Endothelial cell of umbilical vein (primary cell): Measurements from ENCODE around the gene LDAF1. TPM values are rescaled to one million over a fixed set of nuclear protein-coding genes. Genes with fewer than 3 reads are reported as not detected.

Experiments used
- BruUV-seq: library from RNA; stranded (reverse); fragments of 400-500 nt; replicated peaks from 2 replicates; lab custom pipeline; 2021; lab: Mats Ljungman, UMichigan
- CTCF ChIA-PET: fragments of 300-600, 350-600 bp; sonication (Branson Sonifier 250); formaldehyde crosslinking; loops from one replicate; lab custom pipeline; 2021; ENCODE audit warnings: antibody characterized with exemption, inconsistent platforms; lab: Charles Lee
- POLR2A ChIA-PET: fragments of 300-600, 350-600 bp; sonication (Branson Sonifier 250); formaldehyde crosslinking; loops from one replicate; lab custom pipeline; 2021; ENCODE audit warnings: antibody characterized with exemption, inconsistent platforms; lab: Charles Lee
- DNase-seq: peaks from one replicate; pipeline ENCODE4 v3.0.0-alpha.2; 2011; ENCODE audit warnings: low read depth, low spot score
- FAIRE-seq: peaks from 2 replicates; lab custom pipeline; 2011; peaks lifted over from hg19 to GRCh38; lab: Jason Lieb, UNC
- H2AFZ ChIP-seq: 2 replicates; pipeline ENCODE4 v1.6.0; 2012; ENCODE audit warnings: low read depth, low read length, control low read depth, inconsistent platforms
- H3K27ac ChIP-seq: 2 replicates; pipeline ENCODE4 v1.5.1; 2011; ENCODE audit warnings: low read depth, mild to moderate bottlenecking, control low read depth, low read length, moderate library complexity; ENCODE audit not compliant: insufficient read depth
- H3K27me3 ChIP-seq, 2 experiments: 2 replicates each; pipeline versions ENCODE4 v1.6.0 to v1.6.1; 2011; ENCODE audit warnings: low read length in 2 of 2, mixed read lengths in 1 of 2; ENCODE audit not compliant: control insufficient read depth in 2 of 2, insufficient read depth in 2 of 2
- H3K36me3 ChIP-seq, 2 experiments: 2 replicates in 1 of 2; 3 replicates in 1 of 2; pipeline ENCODE4 v1.5.1; 2011; ENCODE audit warnings: low read length in 2 of 2, mild to moderate bottlenecking in 1 of 2, moderate library complexity in 1 of 2; ENCODE audit not compliant: control insufficient read depth in 2 of 2, insufficient read depth in 2 of 2; ENCODE audit errors: extremely low read depth in 1 of 2
- H3K4me1 ChIP-seq: 3 replicates; pipeline ENCODE4 v1.5.1; 2011; ENCODE audit warnings: mild to moderate bottlenecking, low read length; ENCODE audit not compliant: control insufficient read depth, insufficient read depth; ENCODE audit errors: extremely low read depth
- H3K4me2 ChIP-seq: 2 replicates; pipeline ENCODE4 v1.6.1; 2011; ENCODE audit warnings: low read length, control low read depth, mixed read lengths; ENCODE audit not compliant: insufficient read depth
- H3K4me3 ChIP-seq, 3 experiments: fragments of 200-600 bp in 1 of 3; sonication (generic), shearing (Covaris generic) in 1 of 3; replicated peaks in 1 of 3; 2 replicates each; pipeline ENCODE4 v1.5.1; 2011 to 2016; ENCODE audit warnings: control low read depth in 3 of 3, low read length in 3 of 3, mild to moderate bottlenecking in 2 of 3, inconsistent platforms in 1 of 3, low read depth in 1 of 3, moderate library complexity in 1 of 3; ENCODE audit not compliant: insufficient read depth in 1 of 3
- H3K79me2 ChIP-seq: 2 replicates; pipeline ENCODE4 v1.6.0; 2012; ENCODE audit warnings: low read length, inconsistent platforms; ENCODE audit not compliant: control insufficient read depth, insufficient read depth
- H3K9ac ChIP-seq: replicated peaks from 2 replicates; pipeline ENCODE3; 2011; ENCODE audit warnings: low read length, control low read depth; ENCODE audit not compliant: insufficient read depth; ENCODE audit errors: extremely low read depth
- H3K9me1 ChIP-seq: replicated peaks from 3 replicates; pipeline ENCODE4 v1.6.0; 2011; ENCODE audit warnings: mild to moderate bottlenecking, low read length; ENCODE audit not compliant: control insufficient read depth, insufficient read depth; ENCODE audit errors: extremely low read depth
- H3K9me3 ChIP-seq: replicated peaks from 2 replicates; pipeline ENCODE4 v1.5.1; 2012; ENCODE audit warnings: low read length, inconsistent platforms; ENCODE audit not compliant: control insufficient read depth, insufficient read depth
- H4K20me1 ChIP-seq: replicated peaks from 2 replicates; pipeline ENCODE3; 2011; ENCODE audit warnings: mild to moderate bottlenecking, low read length; ENCODE audit not compliant: control insufficient read depth, insufficient read depth; ENCODE audit errors: extremely low read depth
- CTCF ChIP-seq, 2 donors: IDR thresholded peaks; 1 replicate in 1 of 2; 2 replicates in 1 of 2; pipeline ENCODE4 v1.5.1; 2011; ENCODE audit warnings: low read length in 2 of 2, mild to moderate bottlenecking in 2 of 2, moderate library complexity in 2 of 2, control low read depth in 1 of 2, inconsistent platforms in 1 of 2, low read depth in 1 of 2; ENCODE audit not compliant: insufficient read depth in 1 of 2; ENCODE audit errors: extremely low read depth in 1 of 2
- EZH2 ChIP-seq: IDR thresholded peaks from 2 replicates; pipeline ENCODE4 v1.6.1; 2012; ENCODE audit warnings: borderline replicate concordance, low read depth, mild to moderate bottlenecking, moderate library complexity, low read length, inconsistent platforms; ENCODE audit not compliant: severe bottlenecking
- FOS ChIP-seq: IDR thresholded peaks from 2 replicates; pipeline ENCODE4 v1.6.1; 2011; ENCODE audit warnings: mild to moderate bottlenecking, low read length, moderate library complexity, borderline replicate concordance; ENCODE audit not compliant: insufficient read depth
- GATA2 ChIP-seq: IDR thresholded peaks from 2 replicates; pipeline ENCODE4 v1.7.0; 2011; ENCODE audit warnings: low read depth, mild to moderate bottlenecking, moderate library complexity, mixed read lengths, low read length; ENCODE audit not compliant: insufficient read length, insufficient read depth
- JUN ChIP-seq: IDR thresholded peaks from 2 replicates; pipeline ENCODE4 v1.6.1; 2011; ENCODE audit warnings: borderline replicate concordance, low read depth; ENCODE audit not compliant: insufficient read length, insufficient read depth
- MYC ChIP-seq: IDR thresholded peaks from one replicate; pipeline ENCODE4 v1.6.1; 2011; ENCODE audit warnings: mild to moderate bottlenecking, low read depth, low read length
- POLR2A ChIP-seq: IDR thresholded peaks from 2 replicates; pipeline ENCODE4 v1.6.1; 2012; ENCODE audit warnings: low read depth, mild to moderate bottlenecking, control low read depth, low read length
- POLR2AphosphoS5 ChIP-seq: IDR thresholded peaks from 2 replicates; pipeline ENCODE4 v1.6.1; 2012; ENCODE audit warnings: low read depth, mild to moderate bottlenecking, control low read depth, low read length, moderate library complexity; ENCODE audit not compliant: insufficient read depth
- dilution Hi-C: fragments of 300-500 bp; cut with MboI; formaldehyde crosslinking; loops from one replicate; pipeline ENCODE4 v1.15.0; 2019; ENCODE audit warnings: low sequenced_read_pairs; ENCODE audit not compliant: extremely low pct_ligation_motif_present
- intact Hi-C: fragments of 100-400 bp; cut with micrococcal nuclease; formaldehyde crosslinking; loops from one replicate; pipeline ENCODE4 v1.10.0; 2022
- polyA plus RNA-seq, 4 experiments: library from polyadenylated mRNA; depleted of rRNA in 3 of 4; stranded (reverse) in 3 of 4; unstranded in 1 of 4; fragments of >200 nt; gene quantifications; 2 replicates each; pipeline versions ENCODE4 v1.2.1 to v1.2.3, GENCODE V29; 2011 to 2012; ENCODE audit warnings: missing spikeins in 1 of 4
- total RNA-seq: library from RNA; stranded (reverse); gene quantifications from 2 replicates; pipeline ENCODE4 v1.2.3, GENCODE V29; 2021
- TF ChIP-seq, protein P1 (sequence below): IDR thresholded peaks from 2 replicates; pipeline ENCODE4 v1.6.1; 2011; ENCODE audit not compliant: insufficient read depth, insufficient read length

The LDAF1 gene
- total and polyA plus RNA-seq, 2 donors (not counting 3 experiments of a cell fraction or from before 2014, with no cell fraction given), result 20.4 to 37.5 TPM

DNA sequence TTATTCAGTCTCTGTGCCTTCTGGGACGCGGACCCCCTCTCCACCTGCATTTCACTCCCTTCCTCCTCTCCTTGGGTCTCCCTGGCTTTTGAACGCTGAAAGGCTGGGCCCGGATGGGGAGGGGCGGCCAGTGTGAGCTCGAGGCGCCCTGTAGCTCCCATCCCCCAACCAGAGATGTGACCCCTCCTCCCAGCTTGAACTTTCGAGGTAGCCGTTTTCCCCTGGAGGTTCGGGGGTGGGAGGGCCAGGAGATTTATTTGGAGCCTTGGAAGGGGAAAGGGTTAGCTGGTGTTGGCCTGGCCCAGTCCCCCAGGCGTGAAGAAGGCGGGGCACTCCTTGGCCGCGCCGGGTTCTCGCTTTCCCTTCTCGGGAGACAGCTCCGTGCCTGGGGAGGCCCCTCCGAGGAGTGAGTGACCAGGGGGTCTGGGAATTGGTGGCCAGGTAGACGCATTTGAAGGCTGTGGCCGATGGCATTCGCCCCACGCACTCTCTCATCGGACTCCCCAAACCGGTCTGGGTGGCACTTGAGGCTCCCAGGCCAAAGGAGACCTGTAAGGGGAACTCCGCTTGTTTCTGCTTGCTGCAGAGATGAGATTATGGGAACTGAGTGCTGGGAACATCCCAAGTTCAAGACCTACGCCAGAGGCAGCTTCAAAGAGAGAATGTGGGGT, 942 bp downstream of the LDAF1 start:
- DNase-seq, result peak; percentile 32
- intact Hi-C loops, result loop anchor here (5.0 kb wide), 2 partner anchors 252 to 1163 kb away; no protein-coding TSS in a partner anchor
- no peaks in the 10 kb centered on the region for H3K9me3 ChIP-seq

More for the DNA sequence above, 942 bp downstream of the LDAF1 start:
- H3K27ac ChIP-seq, result no peak overlapping the region
- H3K9ac ChIP-seq, result peak overlapping the region; percentile 65
- no peak for FAIRE-seq
- dilution Hi-C loops, result no loop called here
- H4K20me1 ChIP-seq, result no peaks in the 10 kb centered on the region
- H3K27me3 ChIP-seq, result no peaks in the 10 kb centered on the region
- H3K4me3 ChIP-seq, result peak overlapping the region; percentile 58 to 83 (median 64)
- H3K36me3 ChIP-seq, result peaks cover under 1 to 5% of the 10 kb centered on the region in 2 experiments
- BruUV-seq, result TSS peak; percentile 17
- peak overlapping the region; percentile 78 for H2AFZ ChIP-seq
- peaks cover 13% of the 10 kb centered on the region for H3K4me1 ChIP-seq
- CTCF ChIA-PET, result interaction anchor here (1.0 to 5.1 kb wide), 7 partner anchors 9 to 385 kb away, joined by 3 to 117 read pairs (median 4); no protein-coding TSS in a partner anchor
- H3K4me2 ChIP-seq, result peak overlapping the region; percentile 92
- no peaks in the 10 kb centered on the region for H3K79me2 ChIP-seq
- POLR2A ChIA-PET, result no interaction called here
- no peaks in the 10 kb centered on the region for H3K9me1 ChIP-seq
- TF ChIP-seq MYC (no peak), POLR2AphosphoS5 (no peak), FOS (no peak), JUN (no peak), CTCF (IDR thresholded peaks at IDR 0.05; ENCODE audit: extremely low read depth in 1 of 2, insufficient read depth in 1 of 2, low read depth in 1 of 2, low read length in 2 of 2) (no peak), GATA2 (no peak), EZH2 (no peak), POLR2A (no peak)
- TF ChIP-seq, protein P1, sequence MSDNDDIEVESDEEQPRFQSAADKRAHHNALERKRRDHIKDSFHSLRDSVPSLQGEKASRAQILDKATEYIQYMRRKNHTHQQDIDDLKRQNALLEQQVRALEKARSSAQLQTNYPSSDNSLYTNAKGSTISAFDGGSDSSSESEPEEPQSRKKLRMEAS, result no peak
